Cardiac septum (tissue), 1 donor: ENCODE measurements around the gene TNFSF11. TPM values are rescaled to one million over a fixed set of nuclear protein-coding genes. Genes with fewer than 3 reads are reported as not detected.

Experiments
- DNase-seq: peaks from one replicate; pipeline ENCODE4 v3.0.0-alpha.2; 2020; ENCODE audit warnings: low spot score
- intact Hi-C: fragments of 100-400 bp; cut with DNase I; formaldehyde crosslinking; loops from one replicate; pipeline ENCODE4 v1.14.0; 2022
- long read RNA-seq: library from polyadenylated mRNA; unstranded; transcript quantifications from one replicate; pipeline ENCODE4 v2.0.0, GENCODE V29; 2021
- total RNA-seq: library from RNA; stranded (reverse); fragmentation: NEBNext Ultra II Directional; extraction: Animal tissue kit (Norgen Biotek cat#: 25700); gene quantifications from one replicate; pipeline ENCODE4 v1.2.1, GENCODE V29; 2021
- donor health status: DM: no; HTN: no; CAD: no.

TNFSF11 gene, protein sequence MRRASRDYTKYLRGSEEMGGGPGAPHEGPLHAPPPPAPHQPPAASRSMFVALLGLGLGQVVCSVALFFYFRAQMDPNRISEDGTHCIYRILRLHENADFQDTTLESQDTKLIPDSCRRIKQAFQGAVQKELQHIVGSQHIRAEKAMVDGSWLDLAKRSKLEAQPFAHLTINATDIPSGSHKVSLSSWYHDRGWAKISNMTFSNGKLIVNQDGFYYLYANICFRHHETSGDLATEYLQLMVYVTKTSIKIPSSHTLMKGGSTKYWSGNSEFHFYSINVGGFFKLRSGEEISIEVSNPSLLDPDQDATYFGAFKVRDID
- total RNA-seq, result not detected
- long read RNA-seq, result 0 reads

DNA sequence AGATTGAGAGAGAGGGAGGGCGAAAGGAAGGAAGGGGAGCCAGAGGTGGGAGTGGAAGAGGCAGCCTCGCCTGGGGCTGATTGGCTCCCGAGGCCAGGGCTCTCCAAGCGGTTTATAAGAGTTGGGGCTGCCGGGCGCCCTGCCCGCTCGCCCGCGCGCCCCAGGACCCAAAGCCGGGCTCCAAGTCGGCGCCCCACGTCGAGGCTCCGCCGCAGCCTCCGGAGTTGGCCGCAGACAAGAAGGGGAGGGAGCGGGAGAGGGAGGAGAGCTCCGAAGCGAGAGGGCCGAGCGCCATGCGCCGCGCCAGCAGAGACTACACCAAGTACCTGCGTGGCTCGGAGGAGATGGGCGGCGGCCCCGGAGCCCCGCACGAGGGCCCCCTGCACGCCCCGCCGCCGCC lies at the start of gene TNFSF11:
TSS of gene TNFSF11 (plus strand) at position 142 of the 400 bp plus-strand sequence. CDS start at position 294, 152 bp downstream.
- DNase-seq, result no peak
- intact Hi-C loops, result no loop called here

DNA sequence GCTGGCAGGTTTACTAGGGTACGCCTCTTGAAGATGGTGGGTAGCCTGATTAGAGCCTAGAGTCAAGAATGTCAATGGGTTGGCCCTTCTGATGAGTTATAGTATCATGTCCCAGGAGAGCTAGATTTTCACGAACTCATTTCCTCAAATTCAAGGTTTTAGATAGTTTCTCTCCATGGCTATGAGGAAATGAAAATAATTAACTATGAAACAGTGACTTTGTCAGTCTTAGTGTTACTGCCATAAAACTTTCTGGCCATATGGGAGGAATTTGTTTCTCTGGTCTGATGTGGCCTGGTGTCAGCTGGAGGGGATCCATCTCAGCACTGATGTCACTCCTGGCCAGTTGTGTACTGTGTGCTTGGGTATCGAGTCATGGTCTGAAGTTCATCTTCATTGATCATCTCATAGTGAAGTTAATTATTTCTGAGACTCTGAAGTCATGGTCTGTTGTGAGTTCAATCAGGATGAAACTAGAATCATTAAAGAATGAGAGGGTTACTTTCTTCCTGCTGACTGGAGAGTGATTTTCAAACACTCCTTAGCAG lies 49.4 kb upstream of the TNFSF11 start:
- intact Hi-C loops, result no loop called here
- DNase-seq, result no peak

DNA sequence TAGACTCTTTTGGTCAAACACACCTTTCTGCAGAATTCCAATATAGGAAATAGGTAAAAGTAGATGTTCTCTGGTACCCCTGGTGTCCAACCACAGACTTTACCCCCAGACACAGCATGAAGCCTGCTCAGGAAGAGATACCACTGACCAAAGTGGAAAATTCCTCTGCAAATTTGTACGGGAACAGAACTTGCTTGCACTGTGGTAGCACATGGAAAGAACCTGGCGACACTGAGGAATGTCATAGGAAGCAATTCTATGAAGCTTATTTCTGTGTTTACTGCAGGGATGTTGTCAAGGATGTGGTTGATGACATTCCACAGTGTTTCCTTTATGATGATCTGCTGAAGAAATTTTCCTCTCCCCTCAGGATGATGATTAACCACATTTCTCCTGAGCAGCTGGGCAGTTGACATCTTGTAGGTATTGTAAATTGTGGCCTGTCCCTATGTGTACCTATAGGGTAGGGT lies 48.9 kb upstream of the TNFSF11 start:
- DNase-seq, result no peak
- intact Hi-C loops, result no loop called here

DNA sequence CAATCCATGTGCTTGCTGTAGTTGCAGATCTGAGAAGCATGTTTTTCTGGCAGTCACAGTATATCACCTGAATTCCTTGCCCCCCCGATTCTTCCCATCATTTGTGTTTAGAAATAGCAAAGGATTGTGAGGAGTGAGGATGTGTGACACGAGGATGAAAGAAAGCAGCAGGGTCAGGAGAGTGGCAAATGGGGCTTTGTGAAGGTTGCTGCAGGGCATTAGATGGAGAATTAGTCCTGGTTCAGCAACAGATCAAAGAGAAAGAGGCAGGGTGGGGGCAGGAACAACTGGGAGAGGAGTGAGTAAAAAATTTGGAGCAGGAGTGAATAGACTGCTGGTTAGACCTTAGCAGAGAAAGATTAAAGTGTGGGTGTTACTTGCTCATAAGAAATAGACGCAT lies 47.7 kb upstream of the TNFSF11 start:
- no peak for DNase-seq
- intact Hi-C loops, result no loop called here

DNA sequence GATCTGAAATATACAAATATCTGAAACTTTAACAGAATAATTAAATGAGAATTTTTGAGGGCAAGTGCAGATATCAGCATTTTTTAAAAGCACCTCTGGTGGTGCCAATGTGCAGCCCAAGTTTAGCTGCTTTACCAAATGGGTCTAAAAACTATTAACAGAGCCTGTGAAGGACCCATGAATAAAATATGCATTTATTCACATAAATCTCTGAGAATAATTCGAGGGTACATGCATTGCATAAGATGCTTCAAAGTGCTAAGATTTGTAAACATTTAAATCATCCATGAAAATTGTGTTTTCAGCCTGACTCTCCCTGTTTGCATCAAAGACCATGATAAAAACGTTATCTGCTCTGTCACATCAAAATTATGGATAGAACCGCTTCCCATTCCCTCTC lies 47.1 kb upstream of the TNFSF11 start:
- DNase-seq, result no peak
- intact Hi-C loops, result no loop called here

DNA sequence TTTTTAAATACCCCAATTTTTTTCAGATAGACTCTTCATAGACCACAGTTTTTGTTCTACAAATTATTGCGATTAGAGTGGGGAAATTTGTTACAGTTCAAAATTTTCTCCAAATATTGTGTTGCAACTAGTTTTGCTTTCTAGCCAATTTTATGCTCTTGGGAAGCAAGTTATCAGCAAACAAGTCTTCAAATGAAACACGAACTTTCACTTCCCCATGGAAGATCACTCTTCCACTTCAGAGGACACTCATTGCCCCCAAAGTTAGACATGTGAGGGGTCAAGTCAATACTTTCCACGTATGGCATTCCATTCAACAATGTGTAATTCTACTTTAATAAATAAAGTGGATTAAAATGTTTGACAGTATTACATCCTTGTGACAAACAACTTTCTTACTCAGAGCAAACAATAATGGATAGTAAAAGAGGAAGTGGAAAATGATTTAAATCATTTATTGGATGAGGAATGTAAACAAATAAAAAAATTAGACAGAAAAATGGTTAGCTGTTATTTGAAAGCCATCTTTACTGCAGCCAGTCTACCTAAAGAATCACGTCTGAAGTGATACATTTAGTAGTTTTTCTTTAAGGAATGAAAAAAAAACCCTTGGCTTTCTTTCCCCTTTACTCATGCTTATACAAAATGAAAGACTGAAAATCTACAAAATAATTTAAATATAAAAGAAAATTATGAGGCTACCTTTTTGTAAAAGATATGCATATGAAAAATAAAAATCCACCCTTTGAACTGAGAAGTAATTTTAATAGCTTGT lies 41.2 kb upstream of the TNFSF11 start:
- intact Hi-C loops, result no loop called here
- no peak for DNase-seq

DNA sequence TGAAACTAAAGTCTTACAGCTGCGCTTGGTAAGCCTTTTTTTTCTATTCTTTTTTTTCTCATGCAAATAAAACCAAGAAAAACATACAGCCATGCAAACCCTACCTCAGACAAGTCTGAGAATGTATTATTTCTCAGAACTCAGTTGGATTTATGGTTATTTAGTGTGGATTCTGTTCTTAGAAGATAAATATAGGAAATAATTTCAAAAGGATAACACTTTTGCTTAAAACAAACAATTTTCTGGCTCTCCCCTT lies 40.7 kb upstream of the TNFSF11 start:
- DNase-seq, result no peak
- intact Hi-C loops, result no loop called here

DNA sequence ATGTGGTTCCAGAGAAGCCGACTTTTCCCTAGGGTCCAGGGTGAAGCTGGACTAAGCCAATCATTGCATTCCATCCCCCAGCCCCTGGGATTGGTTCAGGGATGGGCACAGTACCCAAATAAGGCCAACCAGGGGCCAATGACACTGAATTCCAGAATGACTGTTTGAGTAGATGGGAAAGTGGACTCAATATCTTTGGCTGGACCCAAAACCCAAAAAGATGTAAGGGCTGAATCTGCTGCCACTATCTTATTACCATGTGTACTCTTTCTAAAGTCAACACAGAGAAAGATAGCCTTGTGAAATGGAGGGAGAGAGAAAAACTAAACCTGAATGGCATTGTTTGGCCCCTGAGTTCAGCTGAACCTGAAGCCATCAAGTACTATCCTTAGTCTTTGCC lies 39.2 kb upstream of the TNFSF11 start:
- intact Hi-C loops, result no loop called here
- no peak for DNase-seq

DNA sequence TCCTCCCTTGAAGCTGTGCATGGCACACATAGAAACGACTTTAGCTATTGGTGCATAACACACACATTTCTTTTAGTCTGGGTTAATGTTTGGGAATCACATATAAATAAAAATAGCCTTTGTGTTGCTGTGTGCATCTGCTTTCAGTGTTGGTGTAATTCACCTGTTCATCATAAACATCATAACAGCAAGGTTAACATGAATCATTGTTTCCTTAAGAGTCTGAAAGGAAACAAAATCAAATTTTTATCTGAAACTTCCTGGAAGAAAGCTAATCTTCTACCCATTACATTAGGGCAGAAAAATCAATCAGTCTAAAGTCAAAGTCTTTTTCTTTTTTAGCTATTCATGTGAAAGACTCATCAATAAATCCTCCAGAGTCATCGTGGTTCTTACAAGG lies 35.0 kb upstream of the TNFSF11 start:
- intact Hi-C loops, result no loop called here
- DNase-seq, result no peak

DNA sequence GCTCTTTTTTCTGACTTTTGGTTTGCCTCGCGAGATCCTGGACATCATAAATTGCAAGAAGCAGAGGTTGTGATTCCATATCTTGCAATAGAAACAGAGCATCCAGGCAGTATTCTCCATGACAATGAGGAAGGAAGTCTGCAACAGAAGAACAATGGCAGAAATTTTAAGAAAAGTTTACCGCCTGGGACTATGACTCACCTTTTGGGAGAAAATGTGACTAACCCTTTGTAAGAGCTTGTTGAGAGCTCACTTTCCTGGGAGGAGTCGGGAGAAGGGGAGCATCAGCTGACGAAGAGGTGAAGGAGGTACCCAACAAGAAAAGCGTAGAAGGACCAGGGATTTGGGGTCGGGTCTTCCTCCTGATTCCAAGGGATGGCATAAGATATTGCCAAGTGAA lies 34.3 kb upstream of the TNFSF11 start:
- intact Hi-C loops, result no loop called here
- DNase-seq, result no peak

DNA sequence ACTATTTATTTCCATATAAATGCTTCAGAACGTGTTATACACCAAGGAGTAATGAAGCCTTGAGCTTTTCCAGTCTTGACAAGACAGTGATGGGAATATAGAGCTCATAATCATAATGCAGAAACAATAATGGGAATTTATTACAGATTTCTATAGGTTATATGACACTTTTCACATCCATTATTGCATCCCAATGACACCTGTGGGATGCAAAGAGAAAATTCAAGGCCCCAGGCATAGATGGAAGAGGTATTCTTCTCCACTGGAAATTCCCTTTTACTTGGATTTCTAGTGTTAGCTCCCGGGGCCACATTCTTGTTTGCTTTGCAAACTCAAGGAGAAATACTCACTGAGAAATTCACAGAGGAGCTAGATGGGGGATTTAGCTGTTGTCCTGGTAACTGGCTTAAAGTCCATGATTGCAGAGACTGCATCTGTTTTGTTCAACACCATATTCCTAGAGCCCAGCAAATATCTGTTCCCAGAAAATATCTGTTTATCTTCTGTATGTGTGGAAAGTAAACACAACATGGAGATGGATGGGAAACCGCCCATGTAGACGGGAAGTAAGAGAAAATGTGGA lies 30.6 kb upstream of the TNFSF11 start:
- no peak for DNase-seq
- intact Hi-C loops, result no loop called here

DNA sequence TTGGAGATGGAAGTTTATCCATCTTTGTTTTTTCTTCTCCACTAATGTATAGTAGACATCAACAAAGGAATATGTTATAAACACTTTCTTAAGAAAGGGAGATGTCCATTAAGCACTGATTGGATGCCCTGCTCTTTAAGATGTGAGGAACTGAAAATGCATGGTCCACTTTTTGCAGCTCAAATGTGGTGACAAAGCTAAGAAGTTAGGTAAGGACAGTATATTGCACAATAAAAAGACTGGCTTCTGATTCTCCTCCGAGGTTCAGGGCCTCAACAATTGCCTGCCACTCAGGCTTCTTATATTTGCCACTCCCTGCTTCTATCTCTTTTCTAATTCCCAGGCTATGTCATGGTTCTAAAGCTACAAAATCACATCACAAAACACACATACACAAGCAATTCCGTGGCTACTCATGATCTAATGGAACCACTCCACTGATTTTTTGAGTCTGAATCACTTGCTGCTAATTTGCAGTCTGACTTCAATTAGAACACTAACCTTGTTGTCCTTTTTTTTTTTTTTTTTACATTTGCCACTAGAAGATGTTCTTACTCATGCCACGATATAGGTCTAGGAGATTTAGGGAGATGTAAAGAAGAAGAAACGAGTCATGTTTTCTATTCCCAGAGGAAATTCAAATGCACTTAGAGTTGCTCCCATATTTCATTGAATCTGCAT lies 29.6 kb upstream of the TNFSF11 start:
- intact Hi-C loops, result no loop called here
- DNase-seq, result no peak

DNA sequence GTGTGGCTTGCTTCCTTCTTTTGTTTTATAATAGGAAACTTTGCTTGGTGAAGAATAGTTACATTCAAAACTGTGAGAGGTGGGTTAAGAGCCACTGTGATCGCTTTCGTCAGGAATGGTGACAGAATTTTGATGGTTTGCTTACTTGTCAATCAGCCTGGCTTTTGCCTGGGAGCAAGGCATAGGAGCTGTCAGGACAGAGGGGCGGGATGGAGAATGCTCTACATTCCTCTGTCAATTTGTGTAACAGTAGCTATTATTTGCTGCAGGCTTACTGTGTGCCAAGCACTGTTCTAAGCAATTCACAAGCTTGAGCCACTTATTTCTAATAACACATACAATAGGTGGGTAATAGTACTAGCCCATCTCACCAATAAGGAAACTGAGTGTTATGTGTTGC lies 28.1 kb upstream of the TNFSF11 start:
- intact Hi-C loops, result no loop called here
- no peak for DNase-seq

DNA sequence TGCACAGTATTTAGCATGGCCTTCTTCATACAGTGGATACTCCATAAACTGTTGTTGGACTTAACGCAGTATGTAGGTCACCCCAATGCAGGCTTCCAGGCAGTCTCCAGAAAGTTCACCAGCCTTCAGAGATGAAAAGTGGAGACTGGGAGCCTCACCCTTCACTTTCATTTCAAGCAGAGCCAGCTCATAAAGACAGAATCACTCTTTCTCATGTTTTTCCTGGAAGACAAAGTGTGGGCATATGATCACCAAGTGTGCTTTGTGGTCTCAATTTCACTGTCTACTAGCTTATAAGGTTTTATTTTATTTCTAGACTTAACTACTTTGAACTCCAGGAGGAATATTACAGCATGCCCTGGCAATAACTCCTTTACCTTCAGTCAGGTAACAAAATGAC lies 26.3 kb upstream of the TNFSF11 start:
- DNase-seq, result no peak
- intact Hi-C loops, result no loop called here

DNA sequence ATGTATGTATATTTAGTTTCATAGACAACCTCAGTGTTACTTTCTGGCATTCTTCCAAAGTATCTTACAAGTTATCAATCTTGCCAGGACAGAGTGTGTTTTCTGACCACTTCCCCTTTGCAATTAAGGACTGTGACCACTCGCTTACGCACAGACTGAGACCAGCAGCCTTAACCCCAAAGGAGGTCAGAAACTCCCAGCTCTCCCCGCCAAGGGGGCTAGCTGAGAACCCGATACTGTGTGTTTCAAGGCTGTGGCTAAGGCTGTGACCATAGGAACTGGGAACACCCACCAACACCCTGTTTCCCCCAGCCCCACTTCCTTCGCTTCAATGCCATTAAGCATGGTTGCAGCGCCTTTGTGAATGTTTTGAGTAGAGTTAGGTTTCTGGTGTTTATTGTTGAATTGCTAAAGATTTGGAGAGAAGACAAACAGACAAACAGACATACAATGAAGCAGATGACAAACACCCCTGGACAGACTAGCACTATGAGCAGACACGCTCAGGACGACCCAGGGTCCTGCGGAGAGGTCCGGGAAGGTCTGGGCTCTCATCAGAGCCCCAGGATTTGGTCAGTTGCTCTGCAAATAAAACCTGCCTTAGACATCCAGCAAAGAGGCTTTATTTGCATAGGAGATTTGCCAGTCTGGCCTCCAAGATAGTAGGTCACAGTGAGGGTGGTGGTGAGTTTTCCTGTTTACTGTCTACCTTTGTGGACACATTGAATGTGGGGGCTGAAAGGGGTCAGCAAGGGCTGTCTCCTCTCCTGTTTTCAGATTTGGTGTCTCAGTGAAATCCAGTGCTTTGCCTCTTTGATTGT lies 25.0 kb upstream of the TNFSF11 start:
- no peak for DNase-seq
- intact Hi-C loops, result no loop called here

DNA sequence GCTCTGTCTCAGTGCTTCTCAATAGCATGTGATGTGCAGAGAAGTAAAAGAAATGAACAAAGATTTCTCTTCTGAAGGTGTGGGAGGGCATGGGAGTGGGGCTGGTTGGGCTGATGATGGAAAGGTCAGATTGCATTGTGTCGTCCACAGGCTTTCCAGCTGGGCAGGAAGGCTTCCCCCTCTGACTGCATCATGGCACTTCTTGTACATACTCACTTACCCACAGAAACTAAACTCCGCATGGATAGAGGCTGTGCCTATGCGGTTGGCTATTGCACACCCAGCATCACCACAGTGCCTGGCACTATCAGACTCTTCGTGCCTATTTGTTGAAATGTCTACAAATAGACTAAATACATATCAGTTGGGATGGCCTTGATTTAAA lies 24.4 kb upstream of the TNFSF11 start:
- intact Hi-C loops, result no loop called here
- no peak for DNase-seq

DNA sequence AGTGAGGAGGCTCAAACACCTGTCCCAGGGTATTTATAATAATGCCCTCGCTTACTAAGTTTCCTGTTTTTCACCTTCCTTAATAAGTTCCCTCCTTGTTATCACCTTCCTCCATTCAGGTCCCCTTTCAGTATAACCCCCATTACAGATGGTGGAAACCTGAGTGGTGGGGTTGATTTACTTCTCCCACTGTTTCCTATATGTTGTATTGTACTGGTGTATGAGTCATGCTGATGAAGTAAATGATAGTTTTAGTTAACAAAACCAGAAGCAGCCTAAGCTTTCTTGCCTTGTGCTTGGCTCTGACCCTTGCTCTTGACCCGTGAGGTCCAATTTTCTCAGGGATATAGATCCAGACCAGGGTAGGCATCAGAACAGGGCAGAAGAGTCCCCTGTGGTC lies 22.3 kb upstream of the TNFSF11 start:
- no peak for DNase-seq
- intact Hi-C loops, result no loop called here

DNA sequence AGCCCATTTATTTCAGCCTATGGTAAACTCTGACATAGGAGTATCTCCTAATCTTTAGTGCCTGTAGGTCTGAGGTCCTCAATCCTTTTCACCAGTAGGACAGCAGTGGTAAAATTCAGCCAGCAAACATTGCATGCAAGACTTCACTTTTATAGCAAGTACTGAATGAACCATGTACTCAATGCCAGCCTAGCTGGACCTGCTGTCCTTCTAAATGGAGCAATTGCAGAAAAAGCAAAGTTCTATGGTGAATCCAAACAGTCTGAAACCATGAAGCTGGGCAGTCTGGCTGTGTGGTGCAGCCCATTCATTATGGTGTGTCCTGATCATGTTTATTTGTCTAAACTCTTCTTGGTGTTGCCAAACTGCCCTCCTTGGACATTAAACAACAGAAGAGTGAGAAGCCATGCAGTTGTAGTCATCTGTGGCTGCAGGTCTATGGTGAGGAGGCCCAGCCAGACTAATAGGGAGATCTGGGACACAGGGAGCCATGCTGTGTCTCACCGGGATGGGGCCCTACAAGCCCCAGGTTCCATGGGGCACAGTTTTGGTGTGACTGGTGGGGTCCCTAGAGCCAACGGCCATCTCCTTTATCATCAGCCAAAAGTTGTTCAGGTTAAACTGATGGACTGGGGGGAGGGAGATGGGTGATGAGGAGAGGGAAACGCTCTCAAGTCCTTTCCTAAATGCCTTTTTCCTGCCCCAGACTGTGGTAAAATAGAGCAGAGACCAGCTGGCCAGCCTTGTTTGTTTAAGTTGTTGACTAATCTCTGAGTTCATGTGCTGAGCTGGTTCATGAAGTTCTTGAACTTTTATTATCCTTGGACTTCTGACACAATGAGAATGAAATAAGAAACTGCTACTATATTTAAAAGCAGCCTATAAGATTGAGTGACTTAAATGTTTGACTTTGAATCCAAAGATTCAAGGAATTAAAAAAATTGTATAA lies 20.6 kb upstream of the TNFSF11 start:
- DNase-seq, result no peak
- intact Hi-C loops, result no loop called here
